ENCODE measurements around the gene ABCD4. TPM values are rescaled to one million over a fixed set of nuclear protein-coding genes. Genes with fewer than 3 reads are reported as not detected.

ABCD4 gene
- total and polyA plus RNA-seq, 2 donors (not counting 3 experiments of a cell fraction or from before 2014, with no cell fraction given): 58.2 to 84.2 TPM

DNA sequence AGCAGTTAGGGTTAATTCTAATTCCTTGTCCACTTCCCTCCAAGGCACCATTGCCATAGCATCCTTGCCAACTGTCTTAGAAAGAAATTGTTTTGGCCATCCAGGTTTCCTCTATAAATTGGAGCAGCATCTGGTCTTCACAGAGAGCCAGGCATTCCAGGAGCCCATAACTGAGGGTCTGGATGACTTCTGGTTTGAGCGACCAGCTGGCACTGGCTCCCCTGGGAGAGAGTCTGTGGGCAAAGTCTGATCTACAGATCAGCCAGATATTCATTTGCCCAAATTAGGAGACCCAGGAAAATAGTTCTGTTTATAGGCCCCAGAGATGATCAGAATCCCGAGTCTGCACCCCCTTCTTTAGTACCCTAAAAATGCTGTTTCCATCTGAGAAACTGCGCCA, 47.5 kb downstream of the ABCD4 start:
- Histone ChIP-seq H3K27ac (ENCODE audit: insufficient read depth, low read depth, low read length) (no peak overlapping the region), H3K79me2 (ENCODE audit: control insufficient read depth, insufficient read depth, low read length) (no peaks in the 10 kb centered on the region), H3K4me3 (replicated peaks in 1 of 3; ENCODE audit: insufficient read depth in 1 of 3, low read depth in 1 of 3, low read length in 3 of 3) (no peak overlapping the region), H2AFZ (ENCODE audit: low read depth, low read length) (no peak overlapping the region), H3K27me3 (ENCODE audit: control insufficient read depth in 2 of 2, insufficient read depth in 2 of 2, low read length in 2 of 2) (peaks cover 0 to 6% of the 10 kb centered on the region in 2 experiments), H3K36me3 (ENCODE audit: control insufficient read depth in 2 of 2, extremely low read depth in 1 of 2, insufficient read depth in 2 of 2, low read length in 2 of 2) (no peaks in the 10 kb centered on the region), H3K9me3 (replicated peaks; ENCODE audit: control insufficient read depth, insufficient read depth, low read length) (no peaks in the 10 kb centered on the region), H4K20me1 (replicated peaks; ENCODE audit: control insufficient read depth, extremely low read depth, insufficient read depth, low read length) (no peaks in the 10 kb centered on the region), H3K9ac (replicated peaks; ENCODE audit: extremely low read depth, insufficient read depth, low read length) (no peak overlapping the region), H3K4me2 (ENCODE audit: insufficient read depth, low read length) (no peak overlapping the region), H3K9me1 (replicated peaks; ENCODE audit: control insufficient read depth, extremely low read depth, insufficient read depth, low read length) (no peaks in the 10 kb centered on the region), H3K4me1 (ENCODE audit: control insufficient read depth, extremely low read depth, insufficient read depth, low read length) (peaks cover 4% of the 10 kb centered on the region)
- FAIRE-seq (no peak), DNase-seq (ENCODE audit: low read depth, low spot score) (no peak)
- ChIA-PET CTCF (interaction anchor here (1.0 to 1.6 kb wide), 2 partner anchors 9 to 48 kb away, joined by 3 to 6 read pairs; partner anchors contain the start of gene ABCD4), POLR2A (no interaction called here)
- TF ChIP-seq MYC (IDR thresholded peaks at IDR 0.05; ENCODE audit: low read depth, low read length) (no peak), POLR2A (IDR thresholded peaks at IDR 0.05; ENCODE audit: low read depth, low read length) (no peak), FOS (IDR thresholded peaks at IDR 0.05; ENCODE audit: borderline replicate concordance, insufficient read depth, low read length) (no peak), POLR2AphosphoS5 (IDR thresholded peaks at IDR 0.05; ENCODE audit: insufficient read depth, low read depth, low read length) (no peak)
- TF ChIP-seq, protein P1, sequence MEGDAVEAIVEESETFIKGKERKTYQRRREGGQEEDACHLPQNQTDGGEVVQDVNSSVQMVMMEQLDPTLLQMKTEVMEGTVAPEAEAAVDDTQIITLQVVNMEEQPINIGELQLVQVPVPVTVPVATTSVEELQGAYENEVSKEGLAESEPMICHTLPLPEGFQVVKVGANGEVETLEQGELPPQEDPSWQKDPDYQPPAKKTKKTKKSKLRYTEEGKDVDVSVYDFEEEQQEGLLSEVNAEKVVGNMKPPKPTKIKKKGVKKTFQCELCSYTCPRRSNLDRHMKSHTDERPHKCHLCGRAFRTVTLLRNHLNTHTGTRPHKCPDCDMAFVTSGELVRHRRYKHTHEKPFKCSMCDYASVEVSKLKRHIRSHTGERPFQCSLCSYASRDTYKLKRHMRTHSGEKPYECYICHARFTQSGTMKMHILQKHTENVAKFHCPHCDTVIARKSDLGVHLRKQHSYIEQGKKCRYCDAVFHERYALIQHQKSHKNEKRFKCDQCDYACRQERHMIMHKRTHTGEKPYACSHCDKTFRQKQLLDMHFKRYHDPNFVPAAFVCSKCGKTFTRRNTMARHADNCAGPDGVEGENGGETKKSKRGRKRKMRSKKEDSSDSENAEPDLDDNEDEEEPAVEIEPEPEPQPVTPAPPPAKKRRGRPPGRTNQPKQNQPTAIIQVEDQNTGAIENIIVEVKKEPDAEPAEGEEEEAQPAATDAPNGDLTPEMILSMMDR (IDR thresholded peaks at IDR 0.05; ENCODE audit: extremely low read depth in 1 of 2, insufficient read depth in 1 of 2, low read depth in 1 of 2, low read length in 2 of 2): no peak
- intact Hi-C loops (cut with micrococcal nuclease): no loop called here
- dilution Hi-C loops (cut with MboI; ENCODE audit: extremely low pct_ligation_motif_present, low sequenced_read_pairs): no loop called here
- BruUV-seq (replicated peaks): no TSS peak
